ENCODE measurements around the gene MEP1A. TPM values are rescaled to one million over a fixed set of nuclear protein-coding genes. Genes with fewer than 3 reads are reported as not detected.

MEP1A gene
- total RNA-seq, 2 experiments from 2014 or later, result not detected

Other genes starting within 250 kb of the MEP1A start
- not detected for gene CYP39A1, start 140.6 kb upstream of the MEP1A start, total RNA-seq
- under 1 TPM; 0.53 to 0.78 TPM for gene SLC25A27, start 140.4 kb upstream of the MEP1A start, total RNA-seq
- not detected for gene TDRD6, start 105.5 kb upstream of the MEP1A start, total RNA-seq
- not detected for gene PLA2G7, start 58.0 kb upstream of the MEP1A start, total RNA-seq
- gene ANKRD66, start 46.5 kb upstream of the MEP1A start, total RNA-seq, result not detected
- not detected for gene ADGRF5, start 128.5 kb downstream of the MEP1A start, total RNA-seq
- not detected for gene ADGRF1, start 248.9 kb downstream of the MEP1A start, total RNA-seq